OCI-LY1 (cell line): ENCODE results near the gene SLC22A23.
A peak's percentile ranks its signal among the peaks of the same experiment; 100 is the strongest.

ENCODE experiments used
- H2AFZ ChIP-seq: fragments of 200-600 bp; sonication (generic), shearing (Covaris generic); 2 replicates; pipeline ENCODE4 v1.6.0; 2014; ENCODE audit warnings: antibody characterized with exemption, mild to moderate bottlenecking, low read length
- H3F3A ChIP-seq: fragments of 200-600 bp; sonication (generic), shearing (Covaris generic); 2 replicates; pipeline ENCODE4 v1.6.0; 2014; ENCODE audit warnings: mild to moderate bottlenecking, antibody characterized with exemption, low read length, moderate library complexity; ENCODE audit not compliant: insufficient read depth
- H3K27ac ChIP-seq: fragments of 200-600 bp; sonication (generic); 2 replicates; pipeline ENCODE4 v1.5.1; 2014; ENCODE audit warnings: low read length, mixed run types, mild to moderate bottlenecking, low read depth; ENCODE audit not compliant: poor library complexity, severe bottlenecking
- H3K27me3 ChIP-seq: fragments of 200-600 bp; sonication (generic); 2 replicates; pipeline ENCODE4 v1.6.0; 2014; ENCODE audit warnings: antibody characterized with exemption, mild to moderate bottlenecking, low read length, moderate library complexity; ENCODE audit not compliant: insufficient read depth
- H3K36me3 ChIP-seq: fragments of 200-600 bp; sonication (generic); 2 replicates; pipeline ENCODE4 v1.6.1; 2014; ENCODE audit warnings: mild to moderate bottlenecking, antibody characterized with exemption, low read length, moderate library complexity, mixed read lengths; ENCODE audit not compliant: insufficient read depth
- H3K4me1 ChIP-seq: fragments of 200-600 bp; sonication (generic); 2 replicates; pipeline ENCODE4 v1.5.1; 2014; ENCODE audit warnings: mild to moderate bottlenecking, low read length, moderate library complexity; ENCODE audit not compliant: insufficient read depth, severe bottlenecking
- H3K4me2 ChIP-seq: fragments of 200-600 bp; sonication (generic), shearing (Covaris generic); 2 replicates; pipeline ENCODE4 v1.6.1; 2014; ENCODE audit warnings: low read length
- H3K4me3 ChIP-seq: fragments of 200-600 bp; sonication (generic); 2 replicates; pipeline ENCODE4 v1.5.1; 2014; ENCODE audit warnings: low read length, low read depth, mild to moderate bottlenecking, mixed read lengths; ENCODE audit not compliant: poor library complexity, severe bottlenecking
- H3K79me2 ChIP-seq: fragments of 200-600 bp; shearing (Covaris generic); 2 replicates; pipeline ENCODE4 v1.6.1; 2016; ENCODE audit warnings: mixed run types, low read length, mixed read lengths; ENCODE audit not compliant: insufficient read depth
- H3K9ac ChIP-seq: fragments of 200-600 bp; sonication (generic), shearing (Covaris generic); 2 replicates; pipeline ENCODE4 v1.6.1; 2014; ENCODE audit warnings: mild to moderate bottlenecking, low read length, mixed read lengths
- H3K9me2 ChIP-seq: fragments of 200-600 bp; sonication (generic), shearing (Covaris generic); 2 replicates; pipeline ENCODE4 v1.6.1; 2014; ENCODE audit warnings: low read depth, mild to moderate bottlenecking, low read length, mixed read lengths
- H3K9me3 ChIP-seq: fragments of 200-600 bp; shearing (Covaris generic); 2 replicates; pipeline ENCODE4 v1.6.1; 2014; ENCODE audit warnings: low read length, mixed read lengths
- H4K20me1 ChIP-seq: fragments of 200-600 bp; sonication (generic), shearing (Covaris generic); 2 replicates; pipeline ENCODE4 v1.6.0; 2016; ENCODE audit warnings: mild to moderate bottlenecking, low read length; ENCODE audit not compliant: insufficient read depth
- CTCF ChIP-seq: fragments of 200-600 bp; sonication (generic), shearing (Covaris generic); IDR thresholded peaks from 2 replicates; pipeline ENCODE4 v1.5.1; 2017; ENCODE audit warnings: mild to moderate bottlenecking, antibody characterized with exemption, low read length, moderate library complexity, mixed read lengths
- EZH2 ChIP-seq: fragments of 200-600 bp; sonication (generic), shearing (Covaris generic); IDR thresholded peaks from 2 replicates; pipeline ENCODE4 v1.8.0; 2017; ENCODE audit warnings: borderline replicate concordance, mixed run types, mild to moderate bottlenecking, antibody characterized with exemption, low read length, moderate library complexity, mixed read lengths

The SLC22A23 gene

GRCh38 chr6:3252861-3253596 is 203.8 kb downstream of the SLC22A23 start:
- H3K9me2 ChIP-seq: no peaks in the 10 kb centered on the region
- H3K4me3 ChIP-seq: no peak overlapping the region
- no peak for TF ChIP-seq CTCF
- TF ChIP-seq EZH2: no peak
- H3K27ac ChIP-seq: no peak overlapping the region
- peaks cover 4% of the 10 kb centered on the region for H3K27me3 ChIP-seq
- no peaks in the 10 kb centered on the region for H3K9me3 ChIP-seq
- H2AFZ ChIP-seq: no peak overlapping the region
- no peaks in the 10 kb centered on the region for H3K4me1 ChIP-seq
- no peaks in the 10 kb centered on the region for H3K36me3 ChIP-seq
- no peaks in the 10 kb centered on the region for H4K20me1 ChIP-seq
- no peak overlapping the region for H3K4me2 ChIP-seq
- no peaks in the 10 kb centered on the region for H3K79me2 ChIP-seq
- no peak overlapping the region for H3K9ac ChIP-seq
- H3F3A ChIP-seq: no peaks in the 10 kb centered on the region

DNA sequence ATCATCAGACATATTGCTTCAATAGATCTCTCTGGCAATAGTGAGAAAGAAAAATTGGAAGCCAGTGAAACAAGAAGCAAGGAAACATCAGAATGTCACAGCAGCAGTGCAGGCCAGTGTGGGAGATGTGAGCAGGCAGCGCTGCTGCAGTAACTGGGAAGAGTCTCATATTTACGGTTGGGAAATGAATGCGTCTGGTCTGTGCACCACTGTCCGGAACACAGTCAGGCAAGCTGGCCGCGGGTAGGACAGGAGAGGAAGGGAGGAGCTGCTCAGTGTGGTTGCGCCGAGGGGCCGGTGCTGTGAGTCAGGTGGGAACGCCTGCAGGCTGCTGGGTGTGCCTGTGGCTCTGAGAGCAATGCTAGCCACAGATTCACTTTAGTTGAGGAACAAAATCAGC is 204.5 kb downstream of the SLC22A23 start:
- Histone ChIP-seq H3K4me3 (no peak overlapping the region), H3K9ac (no peak overlapping the region), H3K27me3 (peaks cover 9% of the 10 kb centered on the region), H3F3A (no peaks in the 10 kb centered on the region), H3K9me2 (no peaks in the 10 kb centered on the region), H3K36me3 (no peaks in the 10 kb centered on the region), H3K79me2 (no peaks in the 10 kb centered on the region), H3K9me3 (no peaks in the 10 kb centered on the region), H4K20me1 (no peaks in the 10 kb centered on the region), H3K27ac (no peak overlapping the region), H3K4me1 (no peaks in the 10 kb centered on the region), H2AFZ (no peak overlapping the region), H3K4me2 (no peak overlapping the region)
- no peak for TF ChIP-seq CTCF

DNA sequence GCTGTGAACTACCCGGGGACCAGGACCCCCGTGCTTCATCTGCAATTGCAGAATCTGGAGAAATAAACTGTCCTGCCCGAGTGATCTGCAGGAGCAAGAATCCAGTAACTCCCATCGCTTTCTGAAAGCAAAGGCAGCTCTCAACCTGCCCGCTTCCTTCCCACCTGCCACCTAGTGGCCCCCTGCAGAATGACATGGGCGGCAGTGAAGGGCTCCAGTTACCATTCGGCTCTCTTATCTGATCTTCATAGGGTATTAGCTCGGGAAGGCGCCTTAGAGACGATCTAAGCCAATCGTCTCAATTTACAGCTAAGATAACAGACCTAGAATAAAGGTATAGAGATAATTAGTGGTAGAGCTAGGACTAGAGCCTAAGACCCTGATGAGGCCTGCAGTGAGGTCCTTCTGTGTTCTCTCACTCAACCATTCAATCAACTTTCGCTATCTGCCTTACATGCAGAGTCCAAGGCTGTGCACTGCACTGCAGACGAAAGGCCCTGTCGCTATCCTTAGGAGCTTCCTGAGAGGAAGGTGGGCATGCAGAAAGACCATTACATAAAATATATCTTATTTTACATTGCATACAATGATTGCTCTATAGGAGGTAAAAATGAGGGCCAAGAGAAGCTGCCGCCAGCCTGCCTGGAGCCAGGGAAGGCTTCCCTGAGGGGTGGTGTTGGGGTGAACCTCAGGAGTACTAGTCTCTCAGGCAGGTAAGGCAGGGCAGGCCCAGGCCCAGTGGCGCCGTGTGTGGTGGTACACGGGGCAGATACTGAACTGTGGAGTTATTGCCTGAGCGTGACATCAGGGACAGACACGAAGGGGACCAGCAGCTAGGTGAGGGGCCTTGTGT is 205.2 kb downstream of the SLC22A23 start:
- H3K9me3 ChIP-seq: no peaks in the 10 kb centered on the region
- H3K27me3 ChIP-seq: peaks cover 9% of the 10 kb centered on the region
- no peak overlapping the region for H3K4me3 ChIP-seq
- H3K36me3 ChIP-seq: no peaks in the 10 kb centered on the region
- no peaks in the 10 kb centered on the region for H3F3A ChIP-seq
- no peaks in the 10 kb centered on the region for H3K4me1 ChIP-seq
- H3K4me2 ChIP-seq: no peak overlapping the region
- H3K9me2 ChIP-seq: no peaks in the 10 kb centered on the region
- H4K20me1 ChIP-seq: no peaks in the 10 kb centered on the region
- TF ChIP-seq CTCF (peak; percentile 93), EZH2 (no peak)
- H3K9ac ChIP-seq: no peak overlapping the region
- no peaks in the 10 kb centered on the region for H3K79me2 ChIP-seq
- H2AFZ ChIP-seq: no peak overlapping the region
- no peak overlapping the region for H3K27ac ChIP-seq
